AG10803 (cell line): Measurements from ENCODE around the gene TLL1.

Experiments
- DNase-seq: peaks from one replicate; pipeline ENCODE4 v3.0.0; 2010; ENCODE audit warnings: low read depth
- H3K4me3 ChIP-seq: 2 replicates; pipeline ENCODE4 v1.5.1; 2011; ENCODE audit warnings: mild to moderate bottlenecking, low read length, control low read depth
- TF ChIP-seq, protein P1 (sequence below): conservative IDR thresholded peaks from 2 replicates; pipeline ENCODE4 v1.5.1; 2011; ENCODE audit warnings: mild to moderate bottlenecking, low read length, control low read depth, inconsistent platforms

The TLL1 gene

DNA sequence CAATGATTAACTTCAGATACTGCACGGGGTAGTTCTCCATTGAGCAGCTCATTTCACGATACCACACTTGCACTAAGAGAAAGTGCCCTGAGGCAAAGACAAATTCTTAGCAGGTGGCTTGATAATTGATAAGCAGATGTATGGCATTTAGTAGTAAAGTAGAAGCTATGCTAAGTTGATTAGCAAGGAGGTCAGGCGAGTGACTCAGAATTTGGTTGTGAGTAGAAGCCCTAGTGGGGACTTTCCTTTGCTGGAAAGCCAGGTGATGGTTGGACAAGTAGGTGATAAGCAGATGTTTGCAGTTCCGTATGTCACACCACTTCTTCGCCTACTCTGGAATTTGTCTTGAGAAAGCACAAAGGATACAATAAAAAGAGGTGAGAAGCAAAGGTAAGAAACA is 58.7 kb downstream of the TLL1 start:
- no peak for DNase-seq
- TF ChIP-seq, protein P1, sequence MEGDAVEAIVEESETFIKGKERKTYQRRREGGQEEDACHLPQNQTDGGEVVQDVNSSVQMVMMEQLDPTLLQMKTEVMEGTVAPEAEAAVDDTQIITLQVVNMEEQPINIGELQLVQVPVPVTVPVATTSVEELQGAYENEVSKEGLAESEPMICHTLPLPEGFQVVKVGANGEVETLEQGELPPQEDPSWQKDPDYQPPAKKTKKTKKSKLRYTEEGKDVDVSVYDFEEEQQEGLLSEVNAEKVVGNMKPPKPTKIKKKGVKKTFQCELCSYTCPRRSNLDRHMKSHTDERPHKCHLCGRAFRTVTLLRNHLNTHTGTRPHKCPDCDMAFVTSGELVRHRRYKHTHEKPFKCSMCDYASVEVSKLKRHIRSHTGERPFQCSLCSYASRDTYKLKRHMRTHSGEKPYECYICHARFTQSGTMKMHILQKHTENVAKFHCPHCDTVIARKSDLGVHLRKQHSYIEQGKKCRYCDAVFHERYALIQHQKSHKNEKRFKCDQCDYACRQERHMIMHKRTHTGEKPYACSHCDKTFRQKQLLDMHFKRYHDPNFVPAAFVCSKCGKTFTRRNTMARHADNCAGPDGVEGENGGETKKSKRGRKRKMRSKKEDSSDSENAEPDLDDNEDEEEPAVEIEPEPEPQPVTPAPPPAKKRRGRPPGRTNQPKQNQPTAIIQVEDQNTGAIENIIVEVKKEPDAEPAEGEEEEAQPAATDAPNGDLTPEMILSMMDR = no peak
- H3K4me3 ChIP-seq = no peak overlapping the region

DNA sequence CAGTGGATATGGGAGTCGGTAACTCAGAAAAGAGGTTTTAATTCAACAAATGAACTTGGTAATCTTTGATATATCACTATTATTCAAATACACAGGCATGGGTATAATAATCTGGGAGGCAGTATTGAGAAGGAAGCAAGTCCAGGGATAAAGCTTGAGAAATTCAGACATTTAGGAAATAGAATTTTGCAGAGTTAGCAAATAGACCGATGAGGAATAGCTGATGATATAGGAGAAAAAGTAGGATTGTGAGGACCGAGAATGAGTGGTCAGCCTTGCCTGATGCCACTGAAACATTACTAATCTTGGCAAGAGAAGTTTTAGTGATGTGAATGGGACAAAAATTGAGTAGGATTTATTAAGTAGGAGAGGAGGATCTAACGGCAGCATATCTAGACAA is 71.9 kb downstream of the TLL1 start:
- H3K4me3 ChIP-seq = no peak overlapping the region
- no peak for DNase-seq
- TF ChIP-seq, protein P1 = no peak

DNA sequence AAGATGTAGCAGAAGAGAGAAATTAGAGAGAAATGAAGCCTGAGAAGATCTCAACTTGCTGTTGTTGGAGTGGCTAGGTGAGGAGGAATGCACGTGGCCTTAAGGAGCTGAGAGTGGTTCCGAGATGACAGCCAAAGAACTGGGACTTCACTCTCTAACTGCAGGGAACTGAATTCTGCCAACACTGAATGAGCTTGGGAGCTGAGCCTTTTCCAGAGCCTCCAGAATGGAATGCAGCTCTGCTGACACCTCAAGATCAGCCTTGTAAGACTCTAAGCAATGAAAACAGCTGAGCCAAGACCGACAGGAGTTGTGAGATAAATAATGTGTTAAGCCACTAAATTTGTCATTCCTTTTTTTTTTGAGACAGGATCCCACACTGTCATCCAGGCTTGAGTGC is 73.0 kb downstream of the TLL1 start:
- no peak for DNase-seq
- TF ChIP-seq, protein P1 = no peak
- H3K4me3 ChIP-seq = no peak overlapping the region

GRCh38 chr4:165947019-165947418 is 74.0 kb downstream of the TLL1 start:
- no peak overlapping the region for H3K4me3 ChIP-seq
- TF ChIP-seq, protein P1 = no peak
- no peak for DNase-seq

- H3K4me3 ChIP-seq = no peak overlapping the region
- no peak for DNase-seq
- TF ChIP-seq, protein P1 = no peak
Observed at GRCh38 chr4:165953181-165953580, 80.1 kb downstream of the TLL1 start.

GRCh38 chr4:165963621-165964020 is 90.6 kb downstream of the TLL1 start:
- TF ChIP-seq, protein P1 = no peak
- no peak for DNase-seq
- H3K4me3 ChIP-seq = no peak overlapping the region

- TF ChIP-seq, protein P1 = no peak
- DNase-seq = no peak
- H3K4me3 ChIP-seq = no peak overlapping the region
Observed at GRCh38 chr4:165964591-165964990, 91.6 kb downstream of the TLL1 start.
